Stimulated activated CD4-positive, alpha-beta T cell treated with anti-CD3 and anti-CD28 coated beads, Interleukin-2, amount 100 ng/mL, for 48 hours (primary cell): ENCODE measurements around the gene SRP68.
"Not testable (repeated sequence)": the region's sequence is repeated elsewhere in the genome, so short reads cannot be mapped to it uniquely, and the experiment has no call there.

Source experiments
- DNase-seq, 2 donors: peaks; one replicate each; pipeline ENCODE4 v3.0.0-alpha.2; 2020

Gene SRP68

DNA sequence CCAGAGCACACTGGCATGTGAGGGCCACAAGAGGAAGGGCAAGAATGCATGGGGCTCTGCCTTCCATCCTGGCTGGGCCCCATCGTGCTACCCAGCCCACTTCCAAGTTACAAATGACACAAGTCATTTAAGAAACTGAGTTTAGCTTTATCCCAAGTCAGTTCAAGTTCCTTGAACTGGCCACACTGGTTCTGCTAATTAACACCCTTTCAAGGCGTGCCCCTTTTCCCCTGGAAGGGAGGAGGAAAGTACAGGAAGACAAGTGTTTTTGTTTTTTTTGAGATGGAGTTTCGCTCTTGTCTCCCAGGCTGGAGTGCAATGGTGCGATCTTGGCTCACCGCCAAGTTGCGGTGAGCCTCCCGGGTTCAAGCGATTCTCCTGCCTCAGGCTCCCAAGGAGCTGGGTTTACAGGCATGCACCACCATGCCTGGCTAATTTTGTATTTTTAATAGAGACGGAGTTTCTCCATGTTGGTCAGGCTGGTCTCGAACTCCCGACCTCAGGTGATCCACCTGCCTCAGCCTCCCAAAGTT lies 27.8 kb downstream of the SRP68 start:
- not testable (repeated sequence) for DNase-seq

DNA sequence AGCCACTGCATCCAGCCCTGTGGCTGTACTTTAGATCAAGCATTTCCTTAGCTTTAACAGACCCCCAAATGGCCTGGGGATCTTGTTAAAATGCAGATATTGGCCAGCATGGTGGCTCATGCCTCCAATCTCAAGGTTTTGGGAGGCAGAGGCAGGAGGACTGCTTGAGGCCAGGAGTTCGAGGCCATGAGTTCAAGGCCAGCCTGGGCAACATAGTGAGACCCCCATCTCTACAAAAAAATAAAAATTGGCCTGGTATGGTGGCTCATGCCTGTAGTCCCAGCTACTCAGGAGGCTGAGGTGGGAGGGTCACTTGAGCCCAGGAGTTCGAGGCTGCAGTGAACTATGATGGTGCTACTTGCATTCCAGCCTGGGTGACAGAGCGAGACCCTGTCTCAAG lies 29.4 kb downstream of the SRP68 start:
- DNase-seq, result not testable (repeated sequence)

DNA sequence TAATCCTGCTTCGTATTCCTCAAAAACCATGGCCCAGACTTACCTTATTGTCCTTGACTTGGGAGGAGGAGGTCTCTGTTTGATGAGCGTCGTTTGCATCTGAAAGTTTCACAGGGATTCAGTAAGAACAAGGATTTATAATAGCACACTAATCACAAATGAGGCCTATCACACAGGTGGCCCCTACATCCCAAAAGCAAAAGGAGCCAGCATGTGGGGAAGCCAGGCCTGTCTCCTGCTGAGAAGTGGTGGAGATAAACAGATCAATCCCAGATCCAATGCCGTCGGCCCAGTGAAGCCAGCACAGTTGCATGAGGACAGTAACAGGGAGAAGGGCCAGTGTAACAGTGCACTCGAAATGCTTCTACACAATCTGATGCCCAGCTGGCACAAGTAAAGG lies 31.9 kb downstream of the SRP68 start:
- DNase-seq, result no peak

DNA sequence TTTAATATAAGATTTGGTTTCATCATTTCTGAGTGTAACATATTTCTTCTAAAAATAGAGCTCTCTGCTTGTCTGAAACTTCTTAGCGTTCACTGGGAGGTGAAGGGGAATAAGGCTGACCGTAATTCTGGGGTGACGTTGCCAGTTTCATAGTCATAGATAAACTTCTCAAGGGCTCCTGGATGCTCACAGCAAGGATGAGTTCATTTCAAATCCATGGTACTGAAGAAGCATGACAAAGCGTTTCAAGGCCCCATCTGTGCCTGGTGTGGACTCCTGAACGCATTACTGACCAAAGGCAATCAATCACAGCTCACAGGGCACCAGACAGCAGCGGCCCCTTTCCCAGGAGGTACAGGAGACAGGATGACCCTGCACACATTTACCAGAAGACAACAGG lies 33.2 kb downstream of the SRP68 start:
- no peak for DNase-seq

DNA sequence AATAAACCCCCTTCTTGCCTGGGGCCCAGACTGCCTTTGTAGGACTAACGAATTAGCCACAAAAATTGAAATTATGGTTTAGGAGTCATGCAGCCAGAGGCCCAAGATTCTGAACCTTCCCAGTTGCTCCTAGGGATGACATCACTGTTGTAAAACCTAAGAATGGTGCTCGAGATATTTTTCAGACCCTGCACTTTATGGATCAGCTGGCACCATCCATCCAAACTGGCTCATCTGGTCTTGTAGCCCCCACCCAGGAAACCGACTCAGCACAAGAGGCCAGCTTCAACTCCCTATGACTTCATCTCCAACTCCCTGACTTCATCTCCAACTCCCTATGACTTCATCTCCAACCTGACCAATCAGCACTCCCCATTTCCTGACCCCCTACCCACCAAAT lies 34.3 kb downstream of the SRP68 start:
- no peak for DNase-seq

DNA sequence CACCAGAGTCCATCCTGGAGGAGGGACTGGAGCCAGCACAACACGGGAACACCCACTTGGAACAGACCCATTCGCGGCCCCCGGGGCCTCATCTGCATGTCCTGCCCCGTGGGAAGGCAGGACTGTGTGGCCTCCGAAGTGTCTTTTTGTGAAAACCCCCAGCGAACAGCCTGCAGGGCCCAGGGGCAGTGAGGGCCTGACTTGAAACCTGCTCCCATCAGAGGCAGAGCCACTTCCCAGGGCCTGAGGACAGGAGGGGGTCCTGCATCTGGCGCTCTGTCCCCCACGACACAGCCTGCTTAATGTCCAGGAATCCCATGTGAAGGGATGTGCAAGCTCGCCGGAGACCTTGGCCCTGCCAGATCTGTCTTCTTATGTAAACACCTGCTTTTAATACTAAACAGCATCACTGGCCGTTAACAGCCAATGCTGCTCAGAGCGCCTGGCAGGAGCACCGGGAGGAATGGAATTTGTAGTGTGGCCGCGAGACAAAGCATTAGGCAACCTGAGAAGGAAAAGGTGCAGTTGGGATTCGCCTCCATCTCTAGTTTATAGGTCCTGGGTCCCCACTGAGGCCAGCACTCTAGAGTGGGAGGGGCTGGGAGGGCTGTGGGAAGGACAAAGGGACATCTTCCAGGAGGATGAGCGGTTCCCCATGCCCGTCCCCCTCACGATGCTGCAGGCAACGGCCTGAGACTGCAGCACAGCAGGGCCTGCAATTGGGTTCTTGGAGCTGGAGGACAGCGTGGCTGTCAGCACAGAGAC lies 35.6 kb downstream of the SRP68 start:
- DNase-seq, result no peak

DNA sequence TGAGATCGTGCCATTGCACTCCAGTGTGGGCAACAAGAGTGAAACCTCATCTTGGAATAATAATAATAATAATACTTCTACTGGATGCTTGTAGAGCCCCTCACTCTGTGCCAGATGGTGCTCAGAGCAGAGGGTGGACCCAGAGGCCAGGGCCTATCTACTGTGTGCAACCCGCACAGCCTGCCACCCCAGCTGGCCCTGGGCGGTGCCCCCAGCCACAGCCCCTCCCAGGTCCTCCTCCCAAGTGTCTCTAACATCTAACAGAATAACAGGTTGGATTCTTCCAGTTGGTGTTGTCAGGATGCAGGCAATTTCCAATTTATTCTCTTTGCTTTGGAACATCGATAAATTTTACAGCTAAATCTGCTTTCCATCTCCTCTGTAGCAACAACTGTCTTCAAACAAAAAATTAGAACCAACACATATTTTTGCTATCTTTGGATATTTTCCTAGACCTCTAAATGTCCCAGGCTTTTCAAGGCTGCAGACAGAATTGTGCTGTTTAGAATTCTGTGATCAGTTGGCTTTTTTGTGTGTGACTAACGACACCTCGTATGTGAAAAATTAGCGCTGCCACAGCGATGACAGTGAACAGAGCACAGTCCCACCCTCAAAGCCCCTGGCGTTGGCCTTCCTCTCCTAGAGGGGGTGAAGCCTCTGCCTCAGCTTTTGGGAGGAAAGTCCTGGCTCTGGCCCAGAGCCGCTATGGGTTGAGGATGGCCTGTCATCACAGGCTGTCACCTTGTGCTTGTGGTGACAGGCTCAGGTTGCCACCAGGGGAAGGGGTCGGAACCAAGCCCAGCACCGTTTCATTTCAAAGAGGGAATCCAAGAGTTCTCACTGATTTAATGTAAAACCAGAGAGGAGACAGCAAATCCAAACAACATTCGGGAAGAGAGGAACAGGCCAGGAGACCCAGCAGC lies 37.6 kb downstream of the SRP68 start:
- DNase-seq, result no peak

DNA sequence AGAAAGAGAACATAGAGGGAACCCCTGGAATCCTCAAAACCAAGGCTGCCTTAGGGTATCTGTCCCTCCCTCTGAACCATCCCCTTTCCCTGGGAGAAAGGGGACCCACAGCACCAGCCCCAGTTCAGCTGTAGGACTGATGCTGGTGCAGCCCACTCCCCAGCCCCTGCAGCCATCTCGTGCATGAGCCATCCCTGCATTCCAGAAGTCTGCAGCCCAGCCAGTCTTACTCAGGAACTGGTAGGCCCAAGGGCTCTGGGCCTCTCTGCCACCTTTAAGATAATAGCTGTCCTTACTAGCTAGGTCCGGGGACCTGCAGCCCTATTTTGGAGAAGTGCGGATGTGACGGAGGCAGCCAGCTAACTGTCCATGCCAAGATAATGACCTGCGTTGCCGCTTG lies 39.2 kb downstream of the SRP68 start:
- DNase-seq, result no peak

DNA sequence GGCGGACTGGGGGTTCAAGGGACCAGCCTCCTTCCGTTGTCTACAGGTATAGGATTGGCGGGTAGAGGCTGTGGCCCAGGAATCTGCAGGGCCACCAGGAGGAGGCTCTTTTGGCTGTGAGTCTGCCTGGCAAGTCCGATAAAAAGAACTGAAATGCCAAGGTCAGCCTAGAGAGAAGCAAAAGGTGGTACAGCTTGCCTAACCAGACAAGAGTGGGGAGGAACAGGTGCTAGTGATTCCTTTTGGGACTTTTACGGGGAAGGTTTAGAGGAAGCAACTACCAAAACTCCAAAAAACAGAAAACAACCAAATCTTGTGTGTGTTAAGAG lies 39.6 kb downstream of the SRP68 start:
- DNase-seq, result no peak

DNA sequence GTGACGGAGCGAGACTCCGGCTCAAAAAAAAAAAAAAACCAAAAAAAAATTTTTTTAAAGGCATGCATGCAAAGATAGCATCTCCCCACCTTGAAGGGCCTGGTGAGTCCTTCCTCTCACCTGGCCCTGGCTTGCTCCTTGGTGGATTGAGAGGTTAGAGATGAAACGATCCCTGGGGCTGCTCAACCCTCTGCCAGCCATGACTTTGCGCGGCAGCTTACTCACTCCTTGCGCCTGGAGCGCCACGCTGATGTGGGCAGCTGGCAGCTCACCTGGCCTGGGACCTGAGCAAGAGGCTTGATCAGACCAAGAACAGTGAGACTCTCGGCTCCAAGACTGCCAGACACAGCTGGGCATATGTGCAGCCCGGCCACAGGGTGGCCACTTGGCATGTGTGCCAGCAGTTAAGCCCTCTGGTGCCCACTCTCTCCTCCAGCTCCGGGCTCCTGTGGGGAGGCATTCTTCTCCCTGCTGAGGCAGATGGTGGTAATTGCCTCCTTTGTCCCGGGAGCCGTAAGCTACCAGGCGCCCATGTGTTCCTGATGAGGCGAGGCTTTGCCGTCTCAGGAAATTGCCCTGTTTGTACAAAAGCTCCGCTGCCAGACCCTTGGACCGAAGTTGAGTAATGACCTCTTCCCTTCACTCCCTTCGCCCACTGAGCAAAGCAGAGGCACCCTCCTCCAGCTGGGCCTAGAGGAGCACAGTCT lies 40.1 kb downstream of the SRP68 start:
- no peak for DNase-seq

DNA sequence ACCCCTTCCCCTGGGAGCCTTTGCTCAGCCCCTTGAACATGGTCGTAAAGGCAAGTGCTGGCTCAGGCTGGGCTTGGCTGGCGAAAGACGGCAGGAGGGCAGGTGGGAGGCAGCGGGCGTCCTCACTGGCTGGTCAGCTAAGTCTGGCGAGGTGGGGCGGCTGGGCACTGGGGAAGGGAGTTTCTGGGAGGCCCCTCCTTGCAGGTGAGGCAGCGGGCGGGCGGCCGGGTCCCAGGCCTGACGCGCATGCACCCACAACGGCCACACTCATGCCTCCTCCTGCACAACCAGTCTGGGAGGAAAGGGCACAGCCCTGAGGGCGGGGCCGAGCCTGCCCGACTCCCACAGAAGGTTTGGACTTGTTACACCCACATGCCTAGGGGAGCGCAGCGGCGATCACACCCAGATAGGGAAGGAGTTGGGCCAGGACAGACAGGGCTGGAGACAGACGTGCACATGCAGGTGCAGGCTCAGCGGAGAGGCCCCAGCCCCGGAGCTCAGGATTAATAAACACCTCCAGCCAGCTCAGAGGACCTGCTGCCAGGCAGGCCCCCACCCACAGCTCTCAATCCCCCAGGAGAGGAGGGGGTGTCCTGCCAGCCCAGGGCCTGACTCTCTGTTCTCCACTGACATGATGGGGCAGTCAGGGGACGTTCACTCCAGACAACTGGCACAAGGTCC lies 45.0 kb downstream of the SRP68 start, which contains the start of gene EVPL:
Gene EVPL, minus strand, starts transcription at position 148 of the 681 bp plus-strand sequence. Its CDS starts 108 bp downstream, at position 40.
- no peak for DNase-seq

DNA sequence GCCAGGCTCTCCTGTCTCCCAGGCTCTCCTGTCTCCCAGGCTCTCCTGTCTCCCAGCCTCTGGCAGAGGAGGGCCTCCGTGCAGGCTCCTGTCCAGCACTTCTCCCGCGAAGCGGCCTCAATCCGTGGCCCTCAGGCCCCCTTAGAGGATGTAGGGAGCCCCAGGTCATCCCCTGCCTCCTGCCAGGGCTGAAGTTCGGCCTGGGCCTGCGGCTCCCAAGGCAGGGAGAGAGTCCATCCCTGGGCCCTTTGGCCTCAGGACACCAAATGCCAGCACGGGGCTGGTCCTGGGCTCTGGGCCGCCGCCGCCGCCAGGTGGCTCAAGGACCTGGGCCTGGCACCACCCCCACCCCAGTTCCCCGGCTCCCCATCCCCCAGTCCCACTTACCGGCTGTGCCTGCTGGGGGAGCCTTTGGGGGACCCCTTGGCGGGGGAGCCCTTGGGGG lies 45.6 kb downstream of the SRP68 start:
- no peak for DNase-seq

DNA sequence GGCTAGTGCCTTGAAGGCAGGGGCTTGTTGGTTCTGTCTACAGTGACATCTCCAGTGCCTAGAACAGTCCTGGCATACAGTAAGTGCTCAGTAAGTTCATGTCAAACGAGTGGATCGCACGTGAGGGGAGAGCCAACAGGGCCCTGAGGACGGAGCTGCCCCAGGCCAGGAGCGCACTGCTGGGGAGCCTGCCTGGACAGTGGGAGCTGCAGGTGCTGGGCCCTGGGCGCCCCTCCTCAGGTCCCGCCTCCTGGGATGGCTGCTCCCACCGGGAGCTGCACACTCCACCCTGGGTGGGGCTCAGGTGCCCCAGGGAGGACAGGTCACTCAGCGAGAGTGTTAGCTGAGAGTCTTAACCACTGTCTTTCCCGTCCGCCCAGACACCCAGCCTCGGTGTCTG lies 47.0 kb downstream of the SRP68 start:
- DNase-seq, result no peak

DNA sequence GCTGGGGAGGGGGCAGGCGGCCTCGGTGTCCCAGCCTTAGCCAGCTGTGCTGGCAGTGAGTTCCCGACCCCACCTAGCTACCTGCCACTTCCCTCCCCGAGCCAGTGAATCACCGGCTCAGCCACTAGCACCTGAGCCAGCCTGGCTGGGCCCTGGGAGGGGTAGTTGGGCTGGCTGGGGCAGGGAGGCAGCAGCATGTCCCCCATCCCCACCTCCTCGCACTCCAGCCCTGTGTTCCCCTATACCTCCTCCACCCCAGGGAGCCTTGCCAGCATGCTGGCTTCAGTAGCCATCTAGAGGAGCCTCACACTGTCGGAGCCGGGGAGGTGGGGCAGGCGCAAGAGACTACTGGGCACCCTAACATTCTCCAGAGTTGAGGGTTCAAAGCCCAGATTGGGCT lies 48.0 kb downstream of the SRP68 start:
- no peak for DNase-seq

DNA sequence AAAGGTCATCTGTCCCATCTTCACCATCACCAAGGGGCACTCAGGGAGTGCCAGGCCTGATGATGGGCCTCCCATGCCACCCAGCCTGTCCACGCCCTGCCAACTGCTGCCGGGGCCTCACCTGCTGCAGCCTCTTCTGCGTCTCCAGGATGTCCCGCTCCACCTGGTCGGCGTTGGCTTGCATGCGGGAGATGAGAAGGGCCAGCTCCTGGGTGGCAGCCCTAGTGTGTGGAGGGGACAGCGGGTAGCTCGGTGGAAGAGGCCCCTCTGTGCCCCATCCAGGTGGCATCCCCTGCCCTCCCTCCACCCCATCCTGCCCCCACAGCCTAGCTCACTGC lies 48.4 kb downstream of the SRP68 start:
- DNase-seq, result no peak

DNA sequence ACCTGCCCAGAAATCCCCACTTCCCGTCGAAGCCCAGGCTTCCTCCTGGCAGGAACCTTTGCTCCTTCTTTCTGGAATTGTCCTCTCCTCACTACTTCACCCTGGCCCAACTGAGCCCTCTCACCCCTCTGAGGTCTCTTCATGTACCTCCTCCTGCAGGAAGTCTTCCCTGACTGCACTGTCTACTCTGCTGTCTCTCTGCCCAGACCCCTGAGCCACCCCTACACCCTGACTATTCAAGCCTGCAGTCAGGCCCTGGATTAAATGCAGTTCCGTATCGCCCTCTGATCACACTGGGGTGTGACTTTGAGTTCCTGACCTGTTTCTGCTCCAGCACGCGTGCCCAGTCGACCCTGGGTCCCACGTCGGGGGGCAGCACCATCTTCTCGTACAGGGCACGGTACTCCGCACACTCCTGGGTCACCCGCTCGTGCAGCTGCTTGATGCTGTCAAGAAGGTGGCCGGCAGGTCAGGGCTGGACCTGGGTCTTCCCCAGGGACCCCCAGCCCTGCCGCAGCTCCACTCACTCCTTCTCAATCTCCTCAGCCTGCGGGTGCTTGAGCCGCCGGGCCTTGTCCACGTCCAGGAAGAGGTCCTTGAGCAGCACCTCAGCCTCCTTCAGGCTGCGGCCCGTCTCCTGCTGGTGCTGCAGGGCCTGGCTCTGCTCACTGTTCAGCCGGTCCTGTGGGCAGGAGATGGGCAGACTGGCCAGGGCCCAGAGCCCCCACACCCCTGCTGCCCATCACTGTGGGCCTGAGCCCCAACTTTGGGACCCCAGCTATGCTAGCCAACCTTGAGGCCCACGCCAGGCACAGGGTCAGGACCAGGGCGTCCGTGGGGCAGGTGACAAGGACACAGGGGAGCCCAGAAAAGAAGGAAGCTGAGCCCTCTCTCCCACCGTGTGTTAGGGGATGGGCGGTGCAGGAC lies 49.1 kb downstream of the SRP68 start:
- DNase-seq, result no peak

DNA sequence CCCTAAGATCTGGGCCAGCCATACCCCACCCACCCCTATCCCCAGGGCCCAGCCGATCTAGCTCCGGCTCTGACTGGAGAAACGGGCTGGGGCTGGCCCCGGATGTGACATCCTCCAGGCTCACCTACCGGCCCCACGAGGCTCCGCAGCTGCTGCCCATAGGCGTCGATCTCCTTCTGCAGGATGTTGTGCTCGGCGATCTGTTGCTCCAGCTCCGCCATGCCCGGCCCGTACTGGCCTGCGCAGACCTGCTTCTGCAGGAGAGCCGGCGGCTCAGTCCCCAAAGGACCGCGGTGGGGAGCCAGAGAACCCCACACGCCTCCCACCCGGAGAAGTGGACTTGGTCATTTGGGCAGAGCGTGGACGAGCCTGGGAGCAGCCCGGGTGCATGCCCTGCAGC lies 50.0 kb downstream of the SRP68 start:
- no peak for DNase-seq

DNA sequence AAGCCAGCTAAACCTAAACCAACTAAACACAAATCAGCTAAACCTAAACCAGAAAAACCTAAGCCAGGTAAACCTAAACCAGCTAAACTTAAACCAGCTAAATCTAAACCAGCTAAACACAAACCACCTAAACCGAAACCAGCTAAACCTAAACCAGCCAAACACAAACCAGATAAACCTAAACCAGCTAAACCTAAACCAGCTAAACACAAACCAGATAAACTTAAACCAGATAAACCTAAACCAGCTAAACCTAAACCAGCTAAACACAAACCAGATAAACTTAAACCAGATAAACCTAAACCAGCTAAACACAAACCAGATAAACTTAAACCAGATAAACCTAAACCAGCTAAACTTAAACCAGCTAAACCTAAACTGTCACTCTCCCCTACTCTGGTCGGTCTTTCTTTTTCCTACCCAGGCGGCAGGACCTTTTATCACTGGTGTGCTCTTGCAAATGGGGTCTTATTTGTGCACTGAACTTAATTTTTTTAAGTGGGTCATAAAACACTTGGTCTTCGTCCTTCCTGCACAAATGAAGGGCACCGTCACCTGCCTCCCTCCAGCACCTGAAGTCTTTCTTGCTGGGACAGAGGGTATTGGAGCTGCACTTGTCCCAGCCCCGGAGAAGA lies 52.4 kb downstream of the SRP68 start:
- DNase-seq, result no peak

DNA sequence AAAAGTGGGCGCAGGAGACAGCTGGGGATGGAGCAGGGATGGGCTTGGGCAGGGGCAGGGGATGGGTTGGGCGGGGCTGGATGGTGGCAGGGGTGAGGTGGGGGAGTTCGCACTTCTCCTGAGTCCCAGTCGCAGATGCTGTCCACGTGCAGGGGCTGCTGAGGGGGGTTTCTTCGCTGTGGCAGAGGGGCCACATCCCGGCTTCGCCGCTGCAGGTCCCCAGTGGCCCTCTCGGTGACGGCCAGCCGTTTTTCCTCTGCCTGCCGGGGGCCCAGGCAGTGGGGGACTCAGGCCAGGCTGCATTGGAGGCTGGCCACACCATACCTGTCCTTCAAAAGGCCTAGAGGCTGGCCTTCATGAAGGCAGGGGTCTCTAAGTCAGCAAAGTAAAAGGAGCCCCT lies 53.5 kb downstream of the SRP68 start:
- no peak for DNase-seq

DNA sequence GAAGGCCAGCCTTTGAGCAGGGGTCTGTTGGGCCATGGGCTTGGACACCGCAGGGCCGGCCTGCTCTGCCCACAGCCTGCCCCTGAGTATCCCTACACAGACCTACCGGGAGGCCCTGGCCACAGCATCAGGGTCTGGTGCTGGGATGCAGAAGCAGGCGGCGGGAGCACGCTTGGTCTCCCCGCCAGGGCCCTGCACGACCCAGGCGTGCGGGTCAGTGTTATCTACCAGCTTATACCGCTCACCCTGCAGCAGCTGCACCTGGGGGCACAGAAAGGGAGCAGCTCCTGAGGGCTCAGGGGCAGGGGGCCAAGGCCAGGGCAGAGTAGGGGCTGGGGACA lies 54.0 kb downstream of the SRP68 start:
- DNase-seq, result no peak
